ENCODE measurements around the gene ITGA11.

The ITGA11 gene

GRCh38 chr15:68274201-68274848 lies 157.6 kb downstream of the ITGA11 start:
- no peak overlapping the region for H3K4me3 ChIP-seq (ENCODE audit: low read length)
- DNase-seq (ENCODE audit: low read depth): no peak
- no peak for TF ChIP-seq CTCF (IDR thresholded peaks at IDR 0.05; ENCODE audit: insufficient read depth, low read depth, low read length, missing control alignments)

GRCh38 chr15:68272721-68273271 lies 159.2 kb downstream of the ITGA11 start:
- DNase-seq (ENCODE audit: low read depth): peak; percentile 99
- no peak overlapping the region for H3K4me3 ChIP-seq (ENCODE audit: low read length)
- TF ChIP-seq CTCF (IDR thresholded peaks at IDR 0.05; ENCODE audit: insufficient read depth, low read depth, low read length, missing control alignments): no peak

- no peak overlapping the region for H3K4me3 ChIP-seq (ENCODE audit: low read length)
- no peak for TF ChIP-seq CTCF (IDR thresholded peaks at IDR 0.05; ENCODE audit: insufficient read depth, low read depth, low read length, missing control alignments)
- peak; percentile 100 for DNase-seq (ENCODE audit: low read depth)
Observed at GRCh38 chr15:68271854-68272471, 160.0 kb downstream of the ITGA11 start.

GRCh38 chr15:68268405-68268804 lies 163.6 kb downstream of the ITGA11 start:
- TF ChIP-seq CTCF (IDR thresholded peaks at IDR 0.05; ENCODE audit: insufficient read depth, low read depth, low read length, missing control alignments): no peak
- no peak overlapping the region for H3K4me3 ChIP-seq (ENCODE audit: low read length)
- DNase-seq (ENCODE audit: low read depth): peak; percentile 92

GRCh38 chr15:68265674-68266073 lies 166.3 kb downstream of the ITGA11 start:
- H3K4me3 ChIP-seq (ENCODE audit: low read length): no peak overlapping the region
- DNase-seq (ENCODE audit: low read depth): peak; percentile 59
- TF ChIP-seq CTCF (IDR thresholded peaks at IDR 0.05; ENCODE audit: insufficient read depth, low read depth, low read length, missing control alignments): no peak

GRCh38 chr15:68265081-68265480 lies 166.9 kb downstream of the ITGA11 start:
- peak; percentile 54 for DNase-seq (ENCODE audit: low read depth)
- no peak for TF ChIP-seq CTCF (IDR thresholded peaks at IDR 0.05; ENCODE audit: insufficient read depth, low read depth, low read length, missing control alignments)
- no peak overlapping the region for H3K4me3 ChIP-seq (ENCODE audit: low read length)

All from epithelial cell of esophagus (primary cell).